Colonic mucosa (tissue), 4 donors: Measurements from ENCODE around the gene IL10RA. TPM values are rescaled to one million over a fixed set of nuclear protein-coding genes. Genes with fewer than 3 reads are reported as not detected.

ENCODE experiments used
- DNase-seq: peaks from one replicate; pipeline ENCODE4 v3.0.0-alpha.2; 2020
- H3K27ac ChIP-seq: fragments of 200-600 bp; one replicate; pipeline ENCODE4 v1.8.0; 2021
- H3K27me3 ChIP-seq: fragments of 200-600 bp; one replicate; pipeline ENCODE4 v1.8.0; 2021
- H3K36me3 ChIP-seq: fragments of 200-600 bp; one replicate; pipeline ENCODE4 v1.8.0; 2021
- H3K4me1 ChIP-seq: fragments of 200-600 bp; one replicate; pipeline ENCODE4 v1.8.0; 2021; ENCODE audit warnings: mild to moderate bottlenecking
- H3K4me3 ChIP-seq: fragments of 200-600 bp; one replicate; pipeline ENCODE4 v1.8.0; 2021
- H3K9ac ChIP-seq, 2 donors: one replicate each; pipeline ENCODE4 v1.7.0; 2013; ENCODE audit warnings: control low read depth in 2 of 2, low read depth in 2 of 2, low read length in 2 of 2
- H3K9me3 ChIP-seq: fragments of 200-600 bp; one replicate; pipeline ENCODE4 v1.8.0; 2021
- CTCF ChIP-seq: fragments of 200-600 bp; IDR thresholded peaks from one replicate; pipeline ENCODE4 v1.8.0; 2022; ENCODE audit warnings: antibody characterized with exemption, mild to moderate bottlenecking
- intact Hi-C: fragments of 100-400 bp; cut with DNase I; formaldehyde crosslinking; loops from one replicate; pipeline ENCODE4 v1.14.1; 2022
- total RNA-seq, 2 donors: library from RNA; stranded (reverse); fragmentation: NEBNext Ultra II Directional in 1 of 2; extraction: Animal tissue kit (Norgen Biotek cat#: 25700) in 1 of 2; gene quantifications; one replicate each; pipeline ENCODE4 v1.2.1, GENCODE V29; 2021
- donor health status: healthy.
- donor health status: DM: no; HTN: no; CAD: no.
- donor health status: DM: no; HTN: no; CAD: no.

Gene IL10RA
- total RNA-seq, 2 donors from 2014 or later = 4.4 to 9.8 TPM

DNA sequence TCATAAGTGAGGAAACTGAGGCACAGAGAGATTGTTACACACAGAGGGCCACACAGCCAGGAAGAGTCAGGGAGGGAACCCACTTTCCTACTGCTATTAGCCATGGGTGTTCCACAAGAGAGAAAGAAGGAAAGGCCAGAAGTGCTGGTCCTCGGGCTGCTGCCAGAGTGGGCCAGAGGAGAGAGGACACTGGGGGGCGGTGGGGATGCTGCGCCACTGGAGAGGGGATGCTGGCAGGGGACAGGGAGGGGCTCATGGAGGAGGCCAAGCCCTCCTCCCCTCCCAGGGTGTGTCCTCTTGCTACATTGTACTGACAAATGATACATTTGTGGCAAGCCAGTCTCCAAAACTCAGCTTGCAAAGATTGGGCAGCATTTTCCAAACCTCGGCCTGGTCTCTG is 9.9 kb downstream of the IL10RA start:
- Histone ChIP-seq H3K27ac (no peak overlapping the region), H3K9me3 (no peaks in the 10 kb centered on the region), H3K4me1 (no peaks in the 10 kb centered on the region), H3K9ac (no peak overlapping the region), H3K36me3 (no peaks in the 10 kb centered on the region), H3K4me3 (no peak overlapping the region), H3K27me3 (no peaks in the 10 kb centered on the region)
- intact Hi-C loops = no loop called here
- no peak for TF ChIP-seq CTCF
- DNase-seq = no peak

DNA sequence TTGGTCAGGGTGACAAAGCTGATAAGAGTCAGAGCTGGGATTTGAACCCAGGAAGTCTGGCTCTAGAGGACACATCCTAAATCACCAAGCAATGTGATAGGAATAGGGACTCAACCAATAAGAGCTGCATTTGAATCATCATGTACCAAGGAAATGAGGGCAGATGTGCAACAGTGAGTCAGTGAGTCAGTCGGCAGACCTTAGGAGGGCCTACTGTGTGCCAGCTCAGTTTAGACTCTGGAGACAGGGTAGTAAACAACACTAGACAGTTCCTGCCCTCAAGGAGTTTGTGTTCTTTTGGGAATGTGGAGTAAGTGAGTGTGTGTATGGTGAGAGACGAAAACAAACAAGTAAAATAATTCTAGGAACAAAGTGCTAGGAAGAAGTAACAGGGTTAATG is 11.2 kb downstream of the IL10RA start:
- H3K27ac ChIP-seq = no peak overlapping the region

GRCh38 chr11:117997823-117998579 is 11.8 kb downstream of the IL10RA start:
- no peak for DNase-seq
- TF ChIP-seq CTCF = no peak
- no peaks in the 10 kb centered on the region for H3K36me3 ChIP-seq
- H3K4me1 ChIP-seq = peaks cover 7% of the 10 kb centered on the region
- H3K4me3 ChIP-seq = no peak overlapping the region
- intact Hi-C loops = no loop called here
- H3K9ac ChIP-seq = no peak overlapping the region
- no peaks in the 10 kb centered on the region for H3K9me3 ChIP-seq
- no peak overlapping the region for H3K27ac ChIP-seq
- no peaks in the 10 kb centered on the region for H3K27me3 ChIP-seq

More for the DNA sequence above, 11.2 kb downstream of the IL10RA start:
- no peaks in the 10 kb centered on the region for H3K9me3 ChIP-seq
- H3K36me3 ChIP-seq = no peaks in the 10 kb centered on the region
- no peak overlapping the region for H3K9ac ChIP-seq
- intact Hi-C loops = no loop called here
- no peak for TF ChIP-seq CTCF
- no peaks in the 10 kb centered on the region for H3K27me3 ChIP-seq
- H3K4me1 ChIP-seq = peaks cover 7% of the 10 kb centered on the region
- DNase-seq = no peak
- no peak overlapping the region for H3K4me3 ChIP-seq

- no peak for TF ChIP-seq CTCF
- Histone ChIP-seq H3K27me3 (no peaks in the 10 kb centered on the region), H3K9me3 (no peaks in the 10 kb centered on the region), H3K4me1 (peaks cover 7% of the 10 kb centered on the region), H3K9ac (no peak overlapping the region), H3K27ac (no peak overlapping the region), H3K36me3 (no peaks in the 10 kb centered on the region), H3K4me3 (no peak overlapping the region)
- DNase-seq = no peak
- intact Hi-C loops = no loop called here
Measured at GRCh38 chr11:117998664-117999353, 12.6 kb downstream of the IL10RA start.

DNA sequence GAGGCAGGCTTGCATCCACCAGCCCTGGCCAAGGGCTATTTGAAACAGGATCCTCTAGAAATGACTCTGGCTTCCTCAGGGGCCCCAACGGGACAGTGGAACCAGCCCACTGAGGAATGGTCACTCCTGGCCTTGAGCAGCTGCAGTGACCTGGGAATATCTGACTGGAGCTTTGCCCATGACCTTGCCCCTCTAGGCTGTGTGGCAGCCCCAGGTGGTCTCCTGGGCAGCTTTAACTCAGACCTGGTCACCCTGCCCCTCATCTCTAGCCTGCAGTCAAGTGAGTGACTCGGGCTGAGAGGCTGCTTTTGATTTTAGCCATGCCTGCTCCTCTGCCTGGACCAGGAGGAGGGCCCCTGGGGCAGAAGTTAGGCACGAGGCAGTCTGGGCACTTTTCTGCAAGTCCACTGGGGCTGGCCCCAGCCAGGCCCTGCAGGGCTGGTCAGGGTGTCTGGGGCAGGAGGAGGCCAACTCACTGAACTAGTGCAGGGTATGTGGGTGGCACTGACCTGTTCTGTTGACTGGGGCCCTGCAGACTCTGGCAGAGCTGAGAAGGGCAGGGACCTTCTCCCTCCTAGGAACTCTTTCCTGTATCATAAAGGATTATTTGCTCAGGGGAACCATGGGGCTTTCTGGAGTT is 13.3 kb downstream of the IL10RA start:
- no peak overlapping the region for H3K27ac ChIP-seq
- no peak overlapping the region for H3K4me3 ChIP-seq
- peaks cover 7% of the 10 kb centered on the region for H3K4me1 ChIP-seq
- no peaks in the 10 kb centered on the region for H3K9me3 ChIP-seq
- no peaks in the 10 kb centered on the region for H3K27me3 ChIP-seq
- TF ChIP-seq CTCF = no peak
- intact Hi-C loops = no loop called here
- no peaks in the 10 kb centered on the region for H3K36me3 ChIP-seq
- no peak for DNase-seq
- H3K9ac ChIP-seq = no peak overlapping the region
